Mesenchymal stem cell (in vitro differentiated cells and primary cell): ENCODE results near the gene GRHL1.

Experiments
- DNase-seq: peaks from one replicate; pipeline ENCODE4 v3.0.0-alpha.2; 2013
- H2AFZ ChIP-seq: one replicate; pipeline ENCODE4 v1.6.1; 2013; ENCODE audit warnings: low read depth, mild to moderate bottlenecking, control low read depth, inconsistent platforms, low read length, moderate library complexity
- H2AK5ac ChIP-seq: 2 replicates; pipeline ENCODE4 v1.6.1; 2013; ENCODE audit warnings: low read length, moderate library complexity, mild to moderate bottlenecking, inconsistent platforms; ENCODE audit not compliant: severe bottlenecking
- H2BK120ac ChIP-seq: one replicate; pipeline ENCODE4 v1.6.1; 2013; ENCODE audit warnings: low read depth, mild to moderate bottlenecking, inconsistent platforms, low read length, moderate library complexity
- H2BK12ac ChIP-seq, 2 experiments: one replicate each; pipeline ENCODE4 v1.6.1; 2013; ENCODE audit warnings: inconsistent platforms in 2 of 2, low read length in 2 of 2, mild to moderate bottlenecking in 2 of 2, moderate library complexity in 2 of 2, control low read depth in 1 of 2
- H2BK15ac ChIP-seq: one replicate; pipeline ENCODE4 v1.6.1; 2013; ENCODE audit warnings: mild to moderate bottlenecking, low read depth, inconsistent platforms; ENCODE audit not compliant: poor library complexity, severe bottlenecking
- H2BK5ac ChIP-seq: 2 replicates; pipeline ENCODE4 v1.6.1; 2013; ENCODE audit warnings: low read depth, mild to moderate bottlenecking, low read length, control low read depth, inconsistent platforms; ENCODE audit not compliant: poor library complexity, severe bottlenecking
- H3K14ac ChIP-seq, 2 experiments: one replicate each; pipeline ENCODE4 v1.6.1; 2013; ENCODE audit warnings: inconsistent platforms in 2 of 2, low read length in 2 of 2, control low read depth in 1 of 2, mild to moderate bottlenecking in 1 of 2, moderate library complexity in 1 of 2
- H3K18ac ChIP-seq, 2 experiments: one replicate each; pipeline ENCODE4 v1.6.1; 2013; ENCODE audit warnings: inconsistent platforms in 2 of 2, low read length in 2 of 2, control low read depth in 1 of 2, low read depth in 1 of 2, mild to moderate bottlenecking in 1 of 2
- H3K23ac ChIP-seq, 2 experiments: one replicate each; pipeline ENCODE4 v1.6.1; 2013; ENCODE audit warnings: inconsistent platforms in 2 of 2, low read length in 2 of 2, mild to moderate bottlenecking in 2 of 2, moderate library complexity in 2 of 2, control low read depth in 1 of 2
- H3K27ac ChIP-seq: 2 replicates; pipeline ENCODE4 v1.5.1; 2013; ENCODE audit warnings: mild to moderate bottlenecking, moderate library complexity, low read length, control low read depth, inconsistent platforms; ENCODE audit not compliant: poor library complexity, severe bottlenecking
- H3K27me3 ChIP-seq, 2 experiments: 2 replicates each; pipeline versions ENCODE4 v1.6.1 to v1.7.0; 2013; ENCODE audit warnings: low read length in 2 of 2, mild to moderate bottlenecking in 2 of 2, moderate library complexity in 2 of 2, control low read depth in 1 of 2, inconsistent platforms in 1 of 2; ENCODE audit not compliant: control insufficient read depth in 1 of 2, insufficient read depth in 1 of 2
- H3K36me3 ChIP-seq, 2 experiments: 2 replicates each; pipeline versions ENCODE4 v1.6.1 to v1.7.0; 2013; ENCODE audit warnings: low read length in 2 of 2, control low read depth in 1 of 2, inconsistent platforms in 1 of 2, low read depth in 1 of 2, mild to moderate bottlenecking in 1 of 2; ENCODE audit not compliant: insufficient read depth in 2 of 2, control insufficient read depth in 1 of 2
- H3K4ac ChIP-seq, 2 experiments: one replicate each; pipeline ENCODE4 v1.6.1; 2013; ENCODE audit warnings: inconsistent platforms in 2 of 2, low read length in 2 of 2, mild to moderate bottlenecking in 2 of 2, moderate library complexity in 2 of 2, control low read depth in 1 of 2, low read depth in 1 of 2
- H3K4me1 ChIP-seq: 2 replicates; pipeline ENCODE4 v1.6.1; 2013; ENCODE audit warnings: low read depth, low read length, control low read depth; ENCODE audit not compliant: control insufficient read depth, insufficient read depth
- H3K4me2 ChIP-seq: 2 replicates; pipeline ENCODE4 v1.6.1; 2013; ENCODE audit warnings: low read length, mild to moderate bottlenecking, inconsistent platforms; ENCODE audit not compliant: poor library complexity, severe bottlenecking
- H3K4me3 ChIP-seq, 2 experiments: 2 replicates each; pipeline versions ENCODE4 v1.5.1 to v1.7.0; 2013; ENCODE audit warnings: low read length in 2 of 2, mild to moderate bottlenecking in 2 of 2, control low read depth in 1 of 2, low read depth in 1 of 2; ENCODE audit not compliant: insufficient read depth in 1 of 2
- H3K79me1 ChIP-seq: replicated peaks from 2 replicates; pipeline ENCODE4 v1.6.1; 2013; ENCODE audit warnings: mild to moderate bottlenecking, control low read depth, low read length, inconsistent platforms; ENCODE audit not compliant: poor library complexity, severe bottlenecking
- H3K9ac ChIP-seq: 2 replicates; pipeline ENCODE4 v1.7.0; 2013; ENCODE audit warnings: mild to moderate bottlenecking, low read length, moderate library complexity
- H3K9me3 ChIP-seq: 2 replicates; pipeline ENCODE4 v1.7.0; 2013; ENCODE audit warnings: mild to moderate bottlenecking, low read length; ENCODE audit not compliant: control insufficient read depth
- H4K8ac ChIP-seq: one replicate; pipeline ENCODE4 v1.6.1; 2013; ENCODE audit warnings: inconsistent platforms, mild to moderate bottlenecking, low read length, moderate library complexity
- H4K91ac ChIP-seq: one replicate; pipeline ENCODE4 v1.6.1; 2013; ENCODE audit warnings: mild to moderate bottlenecking, low read length, inconsistent platforms
- WGBS: methylation state at CpG from one replicate; pipeline ENCODE4 v1.1.7; 2013; ENCODE audit warnings: mixed read lengths; 5-methylcytosine and 5-hydroxymethylcytosine counted together

GRHL1 gene

GRCh38 chr2:10043256-10043905, 91.9 kb downstream of the GRHL1 start, which contains the start of gene KLF11:
Gene KLF11 (plus strand): TSS chr2:10043550. CDS start chr2:10043717, 167 bp downstream.
- Histone ChIP-seq H4K8ac (peak within 1 kb of the TSS; percentile 98), H3K4me1 (peaks cover 24% of the 10 kb centered on the region), H3K4me2 (peak within 1 kb of the TSS; percentile 81), H2AK5ac (no peak within 1 kb of the TSS), H3K27ac (peak within 1 kb of the TSS; percentile 34), H2BK12ac (peak within 1 kb of the TSS; percentile 91 to 97), H3K79me1 (peaks cover 7% of the 10 kb centered on the region), H2BK120ac (peak within 1 kb of the TSS; percentile 42), H2BK5ac (peak within 1 kb of the TSS; percentile 59), H3K18ac (peak within 1 kb of the TSS; percentile 98 to 99), H3K4ac (peak within 1 kb of the TSS; percentile 90 to 93), H4K91ac (peak within 1 kb of the TSS; percentile 99), H3K36me3 (peaks cover 10 to 18% of the 10 kb centered on the region in 2 experiments), H3K14ac (peak within 1 kb of the TSS in 1 of 2 experiments; percentile 99), H2BK15ac (peak within 1 kb of the TSS; percentile 98), H2AFZ (peak within 1 kb of the TSS; percentile 29), H3K4me3 (peak within 1 kb of the TSS; percentile 85 to 93), H3K23ac (no peak within 1 kb of the TSS), H3K27me3 (no peaks in the 10 kb centered on the region), H3K9ac (peak within 1 kb of the TSS; percentile 89), H3K9me3 (no peaks in the 10 kb centered on the region)
- WGBS: 1% methylated on average over 62 of the region's 104 CpGs
- peak; percentile 89 for DNase-seq

DNA sequence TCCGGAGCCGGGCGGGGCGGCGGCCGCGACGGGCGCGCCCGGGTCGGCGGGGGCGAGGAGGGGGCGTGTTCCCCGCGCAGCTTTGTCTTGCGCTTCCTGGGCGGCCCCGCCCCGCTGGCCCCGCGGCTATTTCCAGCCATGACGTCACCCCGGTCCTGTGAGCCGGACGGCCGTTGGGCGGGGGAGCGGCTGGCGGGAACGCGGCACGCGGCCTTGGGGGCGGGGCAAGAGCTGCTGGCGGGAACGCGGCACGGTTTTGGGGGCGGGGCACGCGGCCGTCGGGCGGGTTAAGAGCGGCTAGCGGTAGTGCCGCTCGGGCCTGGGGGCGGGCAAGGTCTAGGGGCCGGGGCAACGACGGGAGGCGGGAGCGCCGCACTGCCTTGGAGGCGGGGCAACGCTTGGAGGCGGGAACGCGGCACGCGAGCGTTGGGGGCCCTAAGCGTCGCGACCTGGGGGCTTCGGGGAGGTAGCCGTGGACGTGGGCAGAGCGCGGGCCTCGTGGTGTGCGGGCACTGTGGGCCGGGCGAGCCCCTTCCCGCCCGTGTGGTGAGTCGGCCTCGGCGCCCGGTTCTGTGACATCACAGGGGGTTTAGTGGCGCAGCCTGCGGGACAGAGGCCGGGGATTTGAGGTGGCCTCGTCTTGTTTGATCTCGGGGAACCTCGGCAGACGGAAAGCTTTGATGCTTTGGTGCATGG, 92.6 kb downstream of the GRHL1 start:
- peak overlapping the region; percentile 98 to 99 for H3K18ac ChIP-seq
- H4K8ac ChIP-seq: peak overlapping the region; percentile 98
- H3K27ac ChIP-seq: no peak overlapping the region
- peak overlapping the region; percentile 85 to 93 for H3K4me3 ChIP-seq
- DNase-seq: peak; percentile 91
- peak overlapping the region; percentile 89 for H3K9ac ChIP-seq
- H3K4me1 ChIP-seq: peaks cover 26% of the 10 kb centered on the region
- 22% methylated on average over 52 of the region's 90 CpGs for WGBS
- H3K14ac ChIP-seq: no peak overlapping the region
- no peak overlapping the region for H2BK120ac ChIP-seq
- no peaks in the 10 kb centered on the region for H3K9me3 ChIP-seq
- H2AFZ ChIP-seq: no peak overlapping the region
- peaks cover 13 to 23% of the 10 kb centered on the region in 2 experiments for H3K36me3 ChIP-seq
- H2BK12ac ChIP-seq: peak overlapping the region; percentile 18 to 97
- peak overlapping the region; percentile 90 to 93 for H3K4ac ChIP-seq
- no peak overlapping the region for H2BK5ac ChIP-seq
- no peak overlapping the region for H2AK5ac ChIP-seq
- peak overlapping the region; percentile 99 for H4K91ac ChIP-seq
- peak overlapping the region; percentile 98 for H2BK15ac ChIP-seq
- H3K23ac ChIP-seq: no peak overlapping the region
- no peaks in the 10 kb centered on the region for H3K27me3 ChIP-seq
- peak overlapping the region; percentile 81 for H3K4me2 ChIP-seq
- peaks cover 8% of the 10 kb centered on the region for H3K79me1 ChIP-seq

DNA sequence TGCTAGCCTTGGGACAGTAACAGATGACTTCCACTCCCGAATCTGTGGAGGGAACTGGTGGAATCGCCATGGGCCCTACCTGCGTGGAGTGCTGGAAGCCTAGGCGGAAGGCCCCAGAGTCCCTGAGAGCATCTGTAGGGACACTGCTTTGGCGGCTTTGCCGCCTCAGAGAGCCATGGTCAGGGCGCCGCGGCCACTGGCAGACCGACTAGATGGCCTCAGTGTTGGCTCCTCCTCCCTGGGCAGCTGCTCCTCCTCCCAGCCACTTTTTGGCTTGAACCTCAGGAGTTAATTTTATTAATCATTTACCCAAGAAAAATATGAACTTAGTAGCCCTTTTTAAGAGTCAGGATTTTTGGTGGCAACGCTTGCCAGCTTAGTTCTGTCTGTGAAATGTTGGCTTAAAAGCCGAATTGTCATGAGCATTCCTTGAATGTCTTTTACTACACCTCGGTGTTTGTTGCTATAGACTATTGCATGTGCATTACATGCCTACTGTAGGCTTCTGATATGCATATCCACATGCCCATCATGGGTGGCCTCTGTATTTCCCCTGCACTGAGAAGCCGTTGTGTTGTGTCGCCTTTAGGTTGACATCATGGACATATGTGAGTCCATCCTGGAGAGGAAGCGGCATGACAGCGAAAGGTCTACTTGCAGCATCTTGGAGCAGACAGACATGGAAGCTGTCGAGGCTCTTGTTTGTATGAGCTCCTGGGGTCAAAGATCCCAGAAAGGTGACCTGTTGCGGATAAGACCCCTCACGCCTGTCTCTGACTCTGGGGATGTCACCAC, 94.3 kb downstream of the GRHL1 start:
- H2AK5ac ChIP-seq: no peak overlapping the region
- H2BK120ac ChIP-seq: no peak overlapping the region
- no peak overlapping the region for H4K91ac ChIP-seq
- H3K27ac ChIP-seq: no peak overlapping the region
- no peak overlapping the region for H2AFZ ChIP-seq
- H3K4ac ChIP-seq: no peak overlapping the region
- H3K79me1 ChIP-seq: peaks cover 12% of the 10 kb centered on the region
- H2BK15ac ChIP-seq: no peak overlapping the region
- H2BK5ac ChIP-seq: no peak overlapping the region
- H3K4me3 ChIP-seq: no peak overlapping the region
- no peak overlapping the region for H3K9ac ChIP-seq
- no peak overlapping the region for H3K14ac ChIP-seq
- no peaks in the 10 kb centered on the region for H3K9me3 ChIP-seq
- 97% methylated on average over 19 of the region's 20 CpGs for WGBS
- no peak overlapping the region for H3K23ac ChIP-seq
- no peak for DNase-seq
- no peak overlapping the region for H3K4me2 ChIP-seq
- H4K8ac ChIP-seq: no peak overlapping the region
- peaks cover 17 to 34% of the 10 kb centered on the region in 2 experiments for H3K36me3 ChIP-seq
- H2BK12ac ChIP-seq: no peak overlapping the region
- peaks cover 26% of the 10 kb centered on the region for H3K4me1 ChIP-seq
- H3K18ac ChIP-seq: no peak overlapping the region
- no peaks in the 10 kb centered on the region for H3K27me3 ChIP-seq

DNA sequence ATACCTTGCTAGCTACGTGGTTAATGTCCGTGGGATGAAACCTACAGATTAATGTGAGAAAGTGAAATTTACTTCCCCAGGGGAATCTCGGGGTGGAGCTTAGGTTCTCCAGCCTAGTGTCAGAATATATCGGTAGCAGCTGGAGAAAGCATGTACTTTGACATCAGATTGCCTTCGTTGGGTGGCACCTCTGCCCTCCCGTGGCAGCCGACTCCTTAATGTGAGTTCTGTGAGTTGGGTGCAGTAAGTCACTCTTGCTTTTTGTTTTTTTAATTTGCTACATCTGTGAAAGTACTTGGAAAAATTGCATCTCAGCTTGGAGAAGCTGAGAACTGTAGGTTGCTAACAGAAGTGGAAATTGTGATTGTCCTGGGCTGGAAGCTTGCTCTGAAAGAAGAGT, 95.4 kb downstream of the GRHL1 start:
- no peak overlapping the region for H3K23ac ChIP-seq
- peaks cover 26% of the 10 kb centered on the region for H3K4me1 ChIP-seq
- no peak overlapping the region for H4K91ac ChIP-seq
- no peak overlapping the region for H2BK5ac ChIP-seq
- H3K27ac ChIP-seq: no peak overlapping the region
- no peaks in the 10 kb centered on the region for H3K9me3 ChIP-seq
- DNase-seq: no peak
- H3K4ac ChIP-seq: no peak overlapping the region
- H3K4me3 ChIP-seq: no peak overlapping the region
- H2BK15ac ChIP-seq: no peak overlapping the region
- 89% methylated on average over 7 of the region's 7 CpGs for WGBS
- no peak overlapping the region for H3K4me2 ChIP-seq
- H2AFZ ChIP-seq: no peak overlapping the region
- H3K18ac ChIP-seq: no peak overlapping the region
- peaks cover 17 to 37% of the 10 kb centered on the region in 2 experiments for H3K36me3 ChIP-seq
- H2BK12ac ChIP-seq: no peak overlapping the region
- no peak overlapping the region for H4K8ac ChIP-seq
- no peak overlapping the region for H2AK5ac ChIP-seq
- H2BK120ac ChIP-seq: no peak overlapping the region
- H3K9ac ChIP-seq: no peak overlapping the region
- no peaks in the 10 kb centered on the region for H3K27me3 ChIP-seq
- H3K79me1 ChIP-seq: peaks cover 12% of the 10 kb centered on the region
- no peak overlapping the region for H3K14ac ChIP-seq
